SU-DHL-6 (cell line): ENCODE measurements around the gene MMEL1.

Source experiments
- H2AFZ ChIP-seq: fragments of 200-600 bp; sonication (generic); 2 replicates; pipeline ENCODE4 v1.6.1; 2014; ENCODE audit warnings: low read depth, mild to moderate bottlenecking, moderate library complexity, mixed read lengths, antibody characterized with exemption, low read length; ENCODE audit not compliant: severe bottlenecking
- H3F3A ChIP-seq: fragments of 200-600 bp; shearing (Covaris generic); 2 replicates; pipeline ENCODE4 v1.6.0; 2016; ENCODE audit warnings: antibody characterized with exemption, mild to moderate bottlenecking; ENCODE audit not compliant: insufficient read depth
- H3K27ac ChIP-seq: fragments of 200-600 bp; sonication (generic); 2 replicates; pipeline ENCODE4 v1.5.1; 2016; ENCODE audit warnings: low read depth, mild to moderate bottlenecking, low read length, moderate library complexity, mixed read lengths
- H3K27me3 ChIP-seq: fragments of 200-600 bp; sonication (generic), shearing (Covaris generic); 2 replicates; pipeline ENCODE4 v1.6.0; 2014; ENCODE audit warnings: mild to moderate bottlenecking, low read length
- H3K36me3 ChIP-seq: fragments of 200-600 bp; sonication (generic); 2 replicates; pipeline ENCODE4 v1.6.1; 2014; ENCODE audit warnings: mild to moderate bottlenecking, low read length, mixed read lengths
- H3K4me2 ChIP-seq: fragments of 300-600, 200-600 bp; shearing (Covaris generic), sonication (generic); 2 replicates; pipeline ENCODE4 v1.6.0; 2014; ENCODE audit warnings: low read length, low read depth, mild to moderate bottlenecking; ENCODE audit not compliant: poor library complexity, severe bottlenecking
- H3K4me3 ChIP-seq: fragments of 200-600 bp; sonication (generic); 2 replicates; pipeline ENCODE4 v1.5.1; 2014; ENCODE audit warnings: antibody characterized with exemption, low read length, mild to moderate bottlenecking, mixed read lengths; ENCODE audit not compliant: insufficient read depth, poor library complexity, severe bottlenecking
- H3K79me2 ChIP-seq: fragments of 200-600 bp; sonication (generic); 2 replicates; pipeline ENCODE4 v1.6.1; 2014; ENCODE audit warnings: mild to moderate bottlenecking, low read length, moderate library complexity; ENCODE audit not compliant: insufficient read depth
- H3K9ac ChIP-seq: fragments of 200-600 bp; sonication (generic); 2 replicates; pipeline ENCODE4 v1.7.0; 2014; ENCODE audit warnings: mild to moderate bottlenecking, low read length
- H3K9me2 ChIP-seq: fragments of 200-600 bp; sonication (generic); replicated peaks from 2 replicates; pipeline ENCODE4 v1.6.1; 2014; ENCODE audit warnings: low read length; ENCODE audit not compliant: insufficient read depth
- H3K9me3 ChIP-seq: fragments of 200-600 bp; sonication (generic); 2 replicates; pipeline ENCODE4 v1.6.1; 2014; ENCODE audit warnings: low read length, mixed read lengths; ENCODE audit not compliant: insufficient read depth
- H4K20me1 ChIP-seq: fragments of 200-600 bp; sonication (generic); 2 replicates; pipeline ENCODE4 v1.6.1; 2014; ENCODE audit warnings: low read depth, mild to moderate bottlenecking, antibody characterized with exemption, low read length, moderate library complexity, mixed read lengths
- CTCF ChIP-seq: fragments of 200-600 bp; sonication (generic); IDR thresholded peaks from one replicate; pipeline ENCODE4 v1.5.1; 2017; ENCODE audit warnings: antibody characterized with exemption, mild to moderate bottlenecking, low read length, moderate library complexity; ENCODE audit not compliant: insufficient read depth, poor library complexity, severe bottlenecking
- EZH2phosphoT487 ChIP-seq: fragments of 200-600 bp; sonication (generic), shearing (Covaris generic); conservative IDR thresholded peaks from 2 replicates; pipeline ENCODE4 v1.6.1; 2018; ENCODE audit warnings: mild to moderate bottlenecking, antibody characterized with exemption, low read length, moderate library complexity, mixed read lengths

MMEL1 gene

GRCh38 chr1:2587860-2588571, 44.8 kb downstream of the MMEL1 start:
- Histone ChIP-seq H3K9ac (no peak overlapping the region), H3F3A (0 out of 2 replicates have a peak, but pooled peaks cover 5% of the 10 kb centered on the region), H2AFZ (no peak overlapping the region), H3K4me2 (no peak overlapping the region), H3K9me3 (no peaks in the 10 kb centered on the region), H3K27me3 (no peaks in the 10 kb centered on the region), H3K4me3 (no peak overlapping the region), H3K36me3 (no peaks in the 10 kb centered on the region), H4K20me1 (no peaks in the 10 kb centered on the region), H3K9me2 (no peaks in the 10 kb centered on the region), H3K27ac (no peak overlapping the region), H3K79me2 (no peaks in the 10 kb centered on the region)
- TF ChIP-seq CTCF, result no peak
- TF ChIP-seq EZH2phosphoT487, result no peak

- H2AFZ ChIP-seq, result no peak overlapping the region
- no peaks in the 10 kb centered on the region for H3K79me2 ChIP-seq
- no peaks in the 10 kb centered on the region for H4K20me1 ChIP-seq
- no peak overlapping the region for H3K27ac ChIP-seq
- no peaks in the 10 kb centered on the region for H3K9me3 ChIP-seq
- no peaks in the 10 kb centered on the region for H3K27me3 ChIP-seq
- no peaks in the 10 kb centered on the region for H3K36me3 ChIP-seq
- no peak overlapping the region for H3K9ac ChIP-seq
- peak overlapping the region; percentile 70 for H3K4me2 ChIP-seq
- TF ChIP-seq CTCF, result no peak
- no peak for TF ChIP-seq EZH2phosphoT487
- no peak overlapping the region for H3K4me3 ChIP-seq
- H3K9me2 ChIP-seq, result no peaks in the 10 kb centered on the region
- 0 out of 2 replicates have a peak, but pooled peaks cover 5% of the 10 kb centered on the region for H3F3A ChIP-seq
Observed at GRCh38 chr1:2587071-2587859, 45.6 kb downstream of the MMEL1 start.

DNA sequence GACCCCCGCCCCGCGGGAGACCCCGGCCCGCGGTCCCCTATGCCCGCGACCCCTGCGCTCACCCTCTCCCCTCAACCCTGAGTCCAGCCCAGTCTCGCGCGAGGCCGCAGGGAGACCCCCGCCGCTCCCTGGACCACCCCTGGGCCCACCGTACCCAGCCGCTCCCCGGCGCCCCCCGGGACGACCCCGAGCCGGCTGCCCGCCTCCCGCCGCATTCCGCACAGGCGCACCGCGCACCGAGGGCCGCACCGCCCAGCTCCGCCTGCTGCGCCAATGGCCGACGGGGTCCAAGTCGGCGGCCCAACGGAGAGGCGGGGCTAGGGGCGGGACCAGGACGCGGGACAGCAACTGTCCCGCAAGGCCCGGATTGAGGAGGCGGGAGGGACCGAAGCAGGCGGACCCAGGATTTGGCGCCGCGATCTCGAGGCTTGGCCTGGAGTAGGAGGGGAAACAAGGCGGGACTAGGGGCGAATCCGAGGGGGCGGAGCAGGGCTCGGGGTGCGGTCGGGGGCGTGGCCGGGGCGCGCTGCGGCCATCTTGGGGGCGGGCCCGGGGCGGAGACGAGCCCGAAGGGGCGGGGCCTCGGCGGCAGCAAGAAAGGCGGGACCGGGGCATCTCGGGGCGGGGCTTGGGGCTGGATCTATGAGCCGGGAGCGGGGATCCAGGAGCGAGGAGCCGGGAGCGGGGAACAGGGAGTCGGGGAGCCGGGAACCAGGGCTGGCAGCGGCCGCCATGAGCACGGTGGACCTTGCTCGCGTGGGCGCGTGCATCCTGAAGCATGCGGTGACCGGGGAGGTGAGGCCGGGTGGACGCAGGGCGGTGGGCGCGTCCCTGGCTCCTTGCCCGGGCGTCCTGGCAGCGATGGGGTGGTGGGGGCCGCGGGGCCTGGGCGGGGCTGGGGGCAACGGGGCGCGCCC, 46.4 kb downstream of the MMEL1 start, which contains the start of gene PRXL2B:
Gene PRXL2B, plus strand, starts transcription at position 624 of the 917 bp plus-strand sequence. Its CDS starts 109 bp downstream, at position 733.
- peak within 1 kb of the TSS; percentile 47 for H3K27ac ChIP-seq
- no peaks in the 10 kb centered on the region for H4K20me1 ChIP-seq
- H3K9me2 ChIP-seq, result no peaks in the 10 kb centered on the region
- H3K4me3 ChIP-seq, result peak within 1 kb of the TSS; percentile 57
- no peaks in the 10 kb centered on the region for H3K36me3 ChIP-seq
- peak within 1 kb of the TSS; percentile 48 for H2AFZ ChIP-seq
- H3K27me3 ChIP-seq, result no peaks in the 10 kb centered on the region
- no peaks in the 10 kb centered on the region for H3K79me2 ChIP-seq
- 0 out of 2 replicates have a peak, but pooled peaks cover 5% of the 10 kb centered on the region for H3F3A ChIP-seq
- no peaks in the 10 kb centered on the region for H3K9me3 ChIP-seq
- H3K4me2 ChIP-seq, result peak within 1 kb of the TSS; percentile 70
- no peak for TF ChIP-seq EZH2phosphoT487
- no peak for TF ChIP-seq CTCF
- H3K9ac ChIP-seq, result peak within 1 kb of the TSS; percentile 60
